Brain pericyte (primary cell): Measurements from ENCODE around the gene PRPS1L1.

Source experiments
- DNase-seq: peaks from one replicate; pipeline ENCODE4 v3.0.0-alpha.2; 2012; ENCODE audit warnings: low read depth, low spot score

PRPS1L1 gene

GRCh38 chr7:18016547-18017444 lies 10.8 kb downstream of the PRPS1L1 start:
- DNase-seq, result no peak

DNA sequence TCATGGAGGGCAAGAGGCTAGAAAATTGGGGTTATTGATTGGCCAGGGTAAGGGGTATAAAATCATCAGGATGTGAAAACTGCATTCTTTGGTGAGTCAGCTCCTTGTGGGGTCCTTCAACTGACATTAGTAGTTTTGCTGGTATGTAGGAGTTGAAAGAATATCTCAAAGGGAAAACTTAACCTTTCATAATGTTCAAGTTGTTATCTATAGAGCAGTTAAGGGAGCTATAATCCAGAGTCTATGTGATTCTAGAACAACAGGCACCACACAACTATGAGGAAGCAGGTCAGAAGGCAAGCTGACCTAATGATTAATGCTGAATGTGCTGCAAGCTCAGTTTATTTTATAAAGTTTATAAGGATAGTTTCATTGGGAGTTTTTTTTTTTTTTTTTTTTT lies 13.7 kb downstream of the PRPS1L1 start:
- DNase-seq, result no peak

DNA sequence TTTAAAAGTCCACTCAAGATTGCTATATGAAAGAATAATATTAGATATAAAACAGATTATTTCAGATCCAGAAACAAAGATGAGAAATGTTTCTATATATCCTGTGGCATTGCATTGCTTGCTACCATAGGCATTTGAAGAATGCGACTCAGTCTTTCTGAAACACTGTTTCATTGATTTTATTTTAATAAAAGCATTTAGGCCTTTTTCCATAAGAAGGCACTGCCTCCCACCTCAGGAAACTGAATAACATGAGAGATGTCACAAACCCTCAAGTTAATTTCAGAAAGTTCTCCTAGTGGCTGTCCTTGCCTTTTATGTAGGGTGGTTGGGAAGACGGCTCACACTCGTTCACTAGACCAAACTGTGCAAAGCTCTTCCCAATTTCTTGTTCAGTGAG lies 23.3 kb downstream of the PRPS1L1 start:
- no peak for DNase-seq

GRCh38 chr7:18003286-18003994 lies 24.2 kb downstream of the PRPS1L1 start:
- DNase-seq, result no peak

DNA sequence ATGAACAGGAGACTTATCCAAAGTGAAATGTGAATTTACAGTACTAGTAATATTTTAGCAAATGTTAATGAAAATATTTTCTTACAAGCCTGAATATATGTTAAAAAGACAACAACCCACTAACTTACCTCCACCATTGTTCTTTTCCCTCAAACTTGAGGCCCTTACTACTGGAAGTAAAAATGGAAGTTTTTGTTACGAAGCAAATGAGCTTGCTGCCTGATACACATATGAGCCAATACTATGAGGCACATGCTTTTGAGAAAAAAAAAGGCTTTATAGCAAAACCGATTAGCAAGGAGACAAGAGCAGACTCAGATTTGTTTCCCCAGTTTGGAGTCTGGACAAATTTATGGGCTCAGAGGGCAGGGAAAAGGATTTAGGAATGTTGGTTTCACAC lies 29.0 kb downstream of the PRPS1L1 start:
- DNase-seq, result no peak

- DNase-seq, result no peak
These were observed 31.0 kb downstream of the PRPS1L1 start for GRCh38 chr7:17996442-17997223.

DNA sequence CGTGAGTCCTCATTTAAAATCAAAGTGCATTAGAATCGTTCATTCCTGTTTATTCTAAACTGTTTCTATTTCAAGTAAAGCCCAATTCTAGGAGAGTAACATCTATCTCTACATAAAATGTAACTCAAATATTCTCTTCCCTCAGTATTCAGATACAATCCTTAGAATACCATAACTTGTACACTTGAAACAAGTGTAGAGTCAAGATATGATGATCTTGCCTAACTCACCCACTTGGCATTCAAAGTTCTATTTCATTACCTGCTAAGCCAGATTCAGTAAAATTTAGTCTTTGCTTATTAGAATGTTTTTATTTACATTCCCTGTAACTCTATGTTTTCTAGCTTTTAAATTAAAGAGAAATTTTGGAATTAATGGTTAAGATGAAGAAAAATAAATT lies 31.6 kb downstream of the PRPS1L1 start:
- no peak for DNase-seq

DNA sequence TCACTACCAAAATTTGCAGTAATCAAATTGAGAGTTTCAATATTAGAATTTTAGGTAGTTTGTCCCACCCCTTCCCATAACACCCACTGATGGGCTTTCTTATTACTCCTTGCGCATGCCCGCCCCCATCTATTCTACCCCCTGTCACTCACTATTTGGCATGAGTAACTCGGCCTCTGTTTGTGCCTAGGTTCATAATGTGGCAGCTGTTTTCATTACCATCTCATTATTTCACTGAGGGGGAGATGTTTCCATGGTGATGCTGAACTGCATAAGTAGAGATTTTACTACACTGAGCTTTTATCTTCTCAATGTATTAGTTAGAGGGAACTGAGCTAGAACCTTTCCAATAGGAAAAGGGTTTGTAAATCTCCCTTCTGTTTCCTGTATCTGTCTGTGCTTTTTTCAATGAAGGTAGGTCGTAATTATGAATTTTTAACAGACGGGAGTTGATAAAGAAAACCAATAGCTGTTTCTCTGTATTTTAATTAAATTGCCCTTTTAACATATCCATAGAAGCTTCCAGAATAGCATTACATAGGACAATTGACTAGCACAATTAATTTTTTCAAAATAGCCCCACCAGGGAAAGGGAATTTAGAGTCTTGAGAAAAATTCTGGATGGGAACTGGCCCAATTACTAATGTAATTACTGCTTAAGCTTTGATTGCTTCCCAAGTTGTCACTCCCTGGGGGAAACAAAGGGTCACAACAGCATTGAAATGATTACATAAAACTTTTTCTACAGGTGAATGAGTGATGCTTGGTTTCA lies 33.4 kb downstream of the PRPS1L1 start:
- no peak for DNase-seq

DNA sequence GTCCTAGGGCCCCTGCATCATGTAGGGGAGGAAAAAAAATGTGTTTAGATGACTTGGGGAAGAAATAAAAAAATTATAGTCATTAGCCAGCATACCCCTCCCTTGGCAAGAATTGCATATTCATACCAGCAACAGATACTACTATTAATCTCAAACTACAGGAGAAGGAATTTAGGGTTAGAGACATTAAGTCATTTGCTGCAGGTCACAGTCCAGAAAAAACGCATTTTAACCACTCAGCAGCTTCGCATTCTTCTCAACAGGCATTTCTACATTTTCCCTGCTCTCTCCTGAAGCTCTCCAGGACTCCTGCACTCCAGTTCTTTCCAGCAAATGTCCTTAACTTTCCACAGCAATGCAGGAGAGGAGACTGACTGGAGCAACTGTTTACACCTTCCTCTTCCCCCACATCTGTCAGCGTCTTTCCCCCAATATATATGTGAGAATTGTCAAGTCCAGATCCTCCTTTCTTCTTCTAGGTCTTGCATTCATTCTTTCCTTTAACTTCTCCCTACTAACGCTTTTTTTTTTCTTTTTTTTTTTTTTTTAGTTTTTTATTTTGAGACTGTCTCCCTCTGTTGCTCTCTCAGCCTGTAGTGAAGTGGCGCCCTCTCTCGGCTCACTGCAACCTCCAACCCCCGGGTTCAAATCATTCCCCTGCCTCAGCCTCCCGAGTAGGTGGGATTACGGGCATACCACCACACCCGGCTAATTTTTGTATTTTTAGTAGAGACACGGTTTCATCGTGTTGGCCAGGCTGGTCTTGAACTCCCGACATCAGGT lies 35.6 kb downstream of the PRPS1L1 start:
- DNase-seq, result no peak

DNA sequence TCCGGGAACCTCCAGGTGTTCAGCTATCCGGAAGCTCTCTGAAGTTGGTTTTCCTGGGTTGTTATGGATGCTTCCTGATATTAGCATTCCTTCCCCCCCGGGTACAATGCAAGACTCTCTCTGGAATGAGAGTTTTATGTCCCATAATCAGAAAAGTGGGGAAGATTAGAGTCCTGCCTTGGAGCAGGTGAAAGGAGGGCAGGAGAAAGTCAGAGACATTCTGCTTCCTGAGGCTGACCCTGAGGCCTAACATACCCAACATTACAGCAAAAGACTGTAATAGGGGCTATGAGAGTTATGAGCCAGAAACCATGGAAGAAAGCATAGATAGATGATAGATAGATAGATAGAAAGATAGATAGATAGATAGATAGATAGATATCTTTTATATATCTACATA lies 36.9 kb downstream of the PRPS1L1 start:
- no peak for DNase-seq

DNA sequence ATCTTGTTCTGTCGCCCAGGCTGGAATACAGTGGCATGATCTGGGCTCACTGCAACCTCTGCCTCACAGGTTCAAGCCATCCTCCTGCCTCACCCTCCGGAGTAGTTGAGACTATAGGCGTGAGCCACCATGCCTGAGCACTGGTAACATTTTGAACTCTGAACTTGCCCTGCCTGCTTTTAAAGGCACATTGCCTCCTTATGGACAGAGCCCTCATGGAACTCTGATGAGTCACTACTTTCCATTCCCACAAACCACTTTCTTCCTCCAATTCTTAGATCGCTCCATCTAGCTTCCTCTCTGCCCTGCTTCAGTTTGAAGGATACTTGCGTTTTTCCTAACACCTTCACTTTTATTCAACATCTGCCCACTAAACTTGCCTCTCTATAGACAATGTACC lies 38.1 kb downstream of the PRPS1L1 start:
- DNase-seq, result no peak

- no peak for DNase-seq
These were observed 38.8 kb downstream of the PRPS1L1 start for GRCh38 chr7:17988858-17989257.

GRCh38 chr7:17988141-17988540 lies 39.5 kb downstream of the PRPS1L1 start:
- DNase-seq, result no peak

DNA sequence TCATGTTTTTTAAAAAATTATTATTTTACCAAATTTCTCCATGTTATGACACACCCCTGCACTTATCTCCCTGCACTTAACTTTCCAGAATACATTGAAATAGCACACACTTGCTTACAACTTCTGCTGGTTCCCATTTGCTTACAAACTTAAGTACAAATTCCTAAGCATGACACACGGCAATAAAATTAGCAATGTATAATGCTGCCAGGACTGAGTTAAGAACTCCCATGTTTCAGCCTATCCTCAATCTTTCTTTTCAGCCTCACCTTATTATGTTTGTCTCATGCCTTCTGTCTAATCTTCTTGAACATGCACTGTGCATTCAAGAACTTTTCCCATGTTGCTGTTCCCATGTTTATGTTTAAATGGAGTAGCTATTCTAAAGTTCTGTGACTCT lies 40.8 kb downstream of the PRPS1L1 start:
- DNase-seq, result no peak

- DNase-seq, result no peak
These were observed 42.0 kb downstream of the PRPS1L1 start for GRCh38 chr7:17985473-17986239.

DNA sequence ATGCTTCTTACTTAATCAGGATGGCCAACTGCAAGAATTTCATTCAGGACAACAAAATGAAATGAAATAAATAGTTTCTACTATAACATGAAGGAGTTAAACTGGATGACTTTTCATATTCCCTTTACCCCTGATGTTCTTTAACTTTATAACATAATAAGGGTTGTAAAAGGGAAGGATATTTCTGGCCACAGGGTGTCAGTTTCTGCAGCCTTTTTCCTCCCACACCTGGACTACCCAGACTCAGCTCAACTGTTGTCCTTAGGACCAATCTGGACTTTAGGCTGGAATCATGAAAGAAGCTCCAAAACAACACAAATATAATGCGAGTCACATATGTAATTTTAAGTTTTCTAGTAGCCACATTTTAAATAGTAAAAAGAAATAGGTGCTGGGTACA lies 43.4 kb downstream of the PRPS1L1 start:
- DNase-seq, result no peak

DNA sequence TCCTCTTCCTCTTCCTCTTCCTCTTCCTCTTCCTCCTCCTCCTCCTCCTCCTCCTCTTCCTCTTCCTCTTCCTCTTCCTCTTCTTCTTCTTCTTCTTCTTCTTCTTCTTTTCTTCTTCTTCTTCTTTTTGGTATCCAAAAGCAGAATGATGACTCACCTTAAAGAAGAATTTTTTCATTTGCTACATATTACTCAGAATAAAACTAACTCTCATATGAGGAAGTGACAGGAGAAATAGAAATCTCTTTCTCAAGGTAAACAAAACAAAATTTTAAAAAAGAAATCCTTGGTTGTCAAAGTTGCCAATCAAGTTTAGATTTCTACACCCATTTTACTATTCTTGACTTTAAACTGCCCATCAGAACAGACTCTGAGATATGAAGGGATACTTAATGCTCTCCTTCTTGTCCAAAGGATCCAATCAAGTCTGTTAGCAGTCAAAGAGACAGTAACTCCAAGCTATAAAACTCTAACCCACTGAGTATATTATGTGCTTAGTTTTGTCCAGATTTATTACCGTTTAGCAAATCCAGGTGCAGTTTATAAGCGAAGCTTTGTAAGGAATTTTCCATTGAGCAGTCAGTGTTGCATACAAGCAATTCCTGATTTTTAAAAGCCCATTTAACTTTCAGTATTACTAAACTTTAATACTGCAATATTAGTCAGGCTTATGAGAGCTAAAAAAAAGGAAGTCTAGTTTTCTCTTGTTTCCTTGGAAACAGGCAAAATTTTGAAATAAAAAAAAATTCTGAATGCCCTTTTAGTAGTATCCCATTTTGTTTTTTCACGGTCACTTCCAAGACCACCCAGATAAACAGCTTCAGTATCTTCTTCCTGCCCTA lies 44.2 kb downstream of the PRPS1L1 start:
- DNase-seq, result no peak

GRCh38 chr7:17976952-17977351 lies 50.7 kb downstream of the PRPS1L1 start:
- no peak for DNase-seq
